Activated T-cell treated with anti-CD3 and anti-CD28 coated beads, Interleukin-2, amount 50 U/mL, for 1 hour (primary cell): ENCODE data around the gene ARRB1.

Source experiments
- DNase-seq: peaks from one replicate; pipeline ENCODE4 v3.0.0-alpha.2; 2020

Gene ARRB1

GRCh38 chr11:75273411-75274391, 77.8 kb downstream of the ARRB1 start:
- DNase-seq: no peak

GRCh38 chr11:75272821-75273301, 78.6 kb downstream of the ARRB1 start:
- DNase-seq: no peak

- DNase-seq: no peak
These were observed 79.1 kb downstream of the ARRB1 start for GRCh38 chr11:75272391-75272790.

- no peak for DNase-seq
These were observed 79.7 kb downstream of the ARRB1 start for GRCh38 chr11:75271730-75272129.

- no peak for DNase-seq
These were observed 80.5 kb downstream of the ARRB1 start for GRCh38 chr11:75270896-75271418.

GRCh38 chr11:75269896-75270295, 81.6 kb downstream of the ARRB1 start:
- DNase-seq: no peak

GRCh38 chr11:75269367-75269660, 82.1 kb downstream of the ARRB1 start:
- DNase-seq: no peak

- DNase-seq: no peak
These were observed 82.7 kb downstream of the ARRB1 start for GRCh38 chr11:75268626-75269366.

GRCh38 chr11:75267171-75267970, 84.1 kb downstream of the ARRB1 start:
- DNase-seq: no peak

GRCh38 chr11:75265851-75266531, 85.5 kb downstream of the ARRB1 start:
- no peak for DNase-seq

- DNase-seq: no peak
These were observed 86.5 kb downstream of the ARRB1 start for GRCh38 chr11:75264971-75265370.

GRCh38 chr11:75264356-75264755, 87.1 kb downstream of the ARRB1 start:
- no peak for DNase-seq

- no peak for DNase-seq
These were observed 87.5 kb downstream of the ARRB1 start for GRCh38 chr11:75263944-75264349.

GRCh38 chr11:75262961-75263852, 88.3 kb downstream of the ARRB1 start:
- DNase-seq: peak; percentile 8

GRCh38 chr11:75262436-75262835, 89.0 kb downstream of the ARRB1 start:
- DNase-seq: no peak

- DNase-seq: no peak
These were observed 89.5 kb downstream of the ARRB1 start for GRCh38 chr11:75261902-75262361.

- DNase-seq: no peak
These were observed 90.9 kb downstream of the ARRB1 start for GRCh38 chr11:75260396-75261170.

GRCh38 chr11:75254326-75254725, 97.1 kb downstream of the ARRB1 start:
- no peak for DNase-seq

- DNase-seq: peak; percentile 6
These were observed 101.8 kb downstream of the ARRB1 start for GRCh38 chr11:75249704-75250103.

GRCh38 chr11:75248924-75249256, 102.6 kb downstream of the ARRB1 start:
- DNase-seq: no peak
